NCI-H146 treated with DMSO at 0.1 percent for 48 hours (cell line): ENCODE results near the gene HIPK4.
"Not testable (repeated sequence)": the region's sequence is repeated elsewhere in the genome, so short reads cannot be mapped to it uniquely, and the experiment has no call there.

Source experiments
- DNase-seq: peaks from one replicate; lab custom pipeline; 2025; ENCODE audit not compliant: unreplicated experiment; lab: John Stamatoyannopoulos, UW

HIPK4 gene

DNA sequence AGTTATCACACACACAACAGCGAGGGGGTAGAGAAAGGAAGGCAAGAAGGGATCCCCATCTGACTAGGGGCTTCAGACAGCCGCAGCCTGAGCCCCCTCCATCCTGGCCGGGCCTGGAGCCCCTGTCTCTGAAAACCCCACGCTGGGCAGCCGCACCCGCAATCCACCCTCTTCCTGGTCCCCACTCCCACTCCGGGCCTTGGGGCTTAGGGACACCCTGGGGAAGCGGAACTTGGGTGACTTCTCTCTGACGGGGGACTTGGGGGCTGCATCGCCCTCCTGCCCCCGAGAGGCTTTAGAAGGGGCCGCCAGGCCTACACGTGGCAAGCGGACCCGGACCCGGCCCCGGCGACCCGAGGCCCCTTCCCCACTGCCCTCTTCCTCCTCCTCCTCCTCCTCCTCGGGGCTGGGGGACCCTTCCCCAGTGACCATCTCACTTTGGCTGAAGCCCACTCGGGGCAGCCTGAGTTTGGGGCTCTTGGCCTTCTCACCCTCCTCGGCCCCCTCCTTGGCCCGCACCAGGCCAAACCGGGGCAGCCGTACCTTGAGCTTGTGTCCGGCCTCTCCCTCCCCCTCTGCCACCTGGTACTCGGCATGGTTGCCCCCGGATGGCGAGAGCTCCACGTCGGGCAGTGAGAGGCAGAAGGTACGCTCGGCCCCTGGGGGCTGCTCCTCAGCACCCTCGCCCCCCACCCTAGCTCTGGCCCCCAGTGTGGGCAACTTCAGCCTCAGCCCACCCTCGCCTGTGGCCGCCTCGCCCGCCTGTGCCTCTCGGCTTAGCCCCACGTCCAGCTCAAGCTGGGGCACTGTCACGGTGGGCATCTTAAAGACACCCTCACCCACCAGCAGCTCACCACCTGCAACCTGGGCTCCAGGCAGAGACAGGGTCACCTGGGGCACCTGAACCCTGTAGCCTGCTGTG, 4.2 kb upstream of the HIPK4 start:
- DNase-seq = no peak

DNA sequence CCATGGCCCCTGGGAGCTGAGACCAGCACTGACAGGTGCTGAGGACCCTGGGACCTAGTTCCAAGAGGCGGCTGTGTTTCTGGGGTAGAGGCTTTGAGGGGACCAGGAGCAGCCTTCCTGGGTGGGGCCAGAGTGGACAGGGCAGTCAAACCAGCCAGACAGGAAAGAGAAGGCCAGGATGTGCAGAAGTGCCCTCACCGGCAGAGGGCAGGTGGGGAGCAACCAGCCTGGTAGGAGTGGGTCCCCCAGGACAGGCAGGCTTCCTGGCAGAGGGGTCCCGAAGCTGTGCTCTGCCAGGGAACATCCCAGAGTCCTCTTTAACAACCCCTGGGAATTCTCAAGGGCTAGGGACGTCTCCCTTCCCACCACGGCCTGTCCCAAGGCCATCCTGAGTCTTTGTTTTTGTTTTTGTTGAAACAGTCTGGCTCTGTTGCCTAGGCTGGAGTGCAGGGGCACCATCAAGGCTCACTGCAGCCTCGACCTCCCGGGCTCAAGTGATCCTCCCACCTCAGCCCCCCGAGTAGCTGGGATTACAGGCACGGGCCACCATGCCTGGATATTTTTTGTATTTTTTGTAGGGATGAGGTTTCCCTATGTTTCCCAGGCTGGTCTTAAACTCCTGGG, 3.0 kb upstream of the HIPK4 start:
- DNase-seq = no peak

DNA sequence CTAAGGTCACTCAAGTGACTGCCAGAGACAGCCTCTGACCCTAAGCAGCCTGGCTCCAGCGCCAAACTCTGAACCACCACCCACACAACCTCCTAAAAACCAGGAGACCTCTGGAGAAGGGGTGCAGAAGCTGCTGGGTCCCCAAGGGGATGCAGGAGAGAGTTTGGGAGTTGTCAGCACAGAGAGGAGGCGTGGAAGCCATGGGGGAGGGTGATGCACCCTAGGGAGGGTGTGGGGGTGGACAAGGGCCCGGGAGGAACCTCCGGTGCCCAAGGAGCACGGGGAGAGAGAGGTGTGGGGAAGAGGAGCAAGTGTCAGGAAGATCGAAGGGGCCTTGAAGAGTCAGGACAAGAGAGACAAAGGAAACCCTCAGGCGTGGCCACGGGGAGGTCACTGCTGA, 2.1 kb upstream of the HIPK4 start:
- no peak for DNase-seq

DNA sequence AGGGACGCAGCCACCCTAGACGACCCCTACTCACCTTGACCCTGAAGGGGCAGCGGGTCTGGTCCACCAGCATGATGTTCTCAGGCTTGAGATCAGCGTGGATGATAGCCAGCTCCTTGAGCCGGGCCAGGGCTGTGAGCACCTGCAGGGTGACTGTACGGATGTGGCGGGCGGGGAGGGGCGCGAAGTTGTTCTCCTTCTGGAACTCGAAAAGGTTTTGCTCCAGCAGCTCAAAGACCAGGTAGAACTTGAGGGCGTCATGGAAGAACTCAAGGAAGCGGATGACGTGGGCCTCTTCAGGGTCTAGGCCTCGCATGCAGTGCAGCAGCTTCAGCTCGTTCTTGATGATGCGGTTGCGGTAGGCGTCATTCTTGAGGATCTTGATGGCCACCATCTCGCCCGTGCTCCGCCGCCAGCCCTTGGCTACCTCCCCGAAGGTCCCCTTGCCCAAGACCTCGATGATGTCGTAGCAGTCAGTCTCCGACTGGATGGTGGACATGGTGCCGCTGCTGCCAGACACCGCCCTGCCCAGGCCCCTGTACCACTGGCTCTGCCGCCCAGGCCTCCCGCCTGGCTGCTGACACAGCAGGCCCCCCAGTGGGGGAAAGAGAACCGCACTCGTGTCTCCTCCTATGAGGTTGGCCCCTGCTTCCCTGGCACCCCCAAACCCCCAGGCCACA, 437 bp downstream of the HIPK4 start:
- DNase-seq = no peak

DNA sequence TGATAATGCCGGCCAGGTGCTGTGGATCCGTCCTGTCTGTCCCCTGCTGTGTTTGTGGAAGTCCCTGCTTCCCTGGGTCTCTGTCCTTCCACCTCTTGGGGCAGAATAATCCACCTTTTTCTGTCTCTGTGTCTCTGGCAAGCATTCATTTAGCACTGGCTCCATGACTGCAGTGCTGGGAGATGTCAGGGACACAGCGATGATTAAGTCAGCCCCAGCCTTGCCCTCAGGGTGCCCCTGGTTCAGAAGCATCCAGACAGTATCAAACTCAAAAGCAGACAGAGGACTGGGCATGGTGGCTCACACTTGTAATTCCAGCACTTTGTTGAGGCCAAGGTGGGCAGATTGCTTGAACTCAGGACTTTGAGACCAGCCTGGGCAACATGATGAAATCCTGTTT, 1.5 kb downstream of the HIPK4 start:
- DNase-seq = no peak

DNA sequence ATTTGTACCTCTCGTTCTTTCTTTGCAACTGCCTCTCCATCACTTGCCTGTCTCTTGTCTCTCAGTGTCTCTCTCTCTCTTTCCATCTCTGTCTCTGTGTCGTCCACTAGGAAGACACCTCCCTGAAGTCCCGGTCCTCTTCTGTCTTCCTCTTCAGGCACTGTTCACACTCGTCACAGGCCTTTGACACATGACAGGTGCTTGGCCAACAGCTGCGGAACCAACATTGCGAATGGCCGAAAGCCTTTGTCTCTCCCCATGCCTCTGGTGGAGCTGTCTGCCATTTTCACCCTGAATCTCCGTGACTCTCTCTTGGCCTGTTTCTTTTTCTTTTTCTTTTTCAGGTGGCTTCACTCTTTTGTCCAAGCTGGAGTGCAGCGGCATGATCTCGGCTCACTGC, 2.8 kb downstream of the HIPK4 start:
- DNase-seq = no peak

DNA sequence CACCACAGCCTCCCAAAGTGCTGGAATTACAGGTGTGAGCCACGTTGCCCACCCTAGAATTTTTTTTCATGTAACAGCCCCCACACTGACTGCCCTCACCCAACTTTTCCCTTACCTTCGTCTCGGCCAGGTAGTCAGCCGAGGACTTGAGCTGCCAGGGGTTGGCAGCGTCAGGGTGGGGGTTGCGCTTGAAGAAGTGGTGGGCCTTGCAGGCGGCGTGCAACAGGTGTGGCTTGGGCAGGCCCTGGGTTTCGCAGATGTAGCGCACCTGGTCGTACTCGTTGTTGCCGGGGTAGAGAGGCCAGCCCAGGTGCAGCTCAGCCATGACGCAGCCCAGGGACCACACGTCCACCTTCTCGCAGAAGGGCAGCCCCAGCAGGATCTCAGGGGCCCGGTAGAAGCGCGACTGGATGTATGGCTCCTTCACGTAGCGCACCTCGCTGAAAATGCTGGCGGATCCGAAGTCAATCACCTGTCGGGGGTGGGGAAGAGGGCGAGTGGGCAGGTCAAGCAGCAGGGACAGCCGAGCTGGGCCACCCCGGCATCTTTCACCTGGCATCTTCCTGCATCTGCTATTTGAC, 6.2 kb downstream of the HIPK4 start:
- DNase-seq = peak; percentile 24

DNA sequence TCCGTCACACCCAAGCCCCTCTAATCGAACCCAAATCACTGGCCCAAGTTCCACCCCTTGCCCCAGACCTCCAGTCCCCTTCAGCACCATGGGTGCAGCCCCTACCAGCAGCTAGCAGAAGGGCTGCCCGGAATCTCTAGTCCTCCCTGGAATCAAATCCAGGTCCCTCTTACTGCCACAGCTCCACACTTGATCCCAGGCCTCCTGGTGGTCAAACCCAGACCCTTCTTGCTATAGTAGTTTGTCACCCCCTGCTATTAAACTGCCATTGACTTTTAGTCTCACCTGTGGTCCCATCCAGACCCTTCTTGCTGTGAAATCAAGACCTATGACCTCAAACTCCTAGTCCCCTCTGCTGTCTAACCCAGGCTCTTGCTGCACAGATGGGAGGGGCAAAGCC, 8.7 kb downstream of the HIPK4 start:
- DNase-seq = no peak

DNA sequence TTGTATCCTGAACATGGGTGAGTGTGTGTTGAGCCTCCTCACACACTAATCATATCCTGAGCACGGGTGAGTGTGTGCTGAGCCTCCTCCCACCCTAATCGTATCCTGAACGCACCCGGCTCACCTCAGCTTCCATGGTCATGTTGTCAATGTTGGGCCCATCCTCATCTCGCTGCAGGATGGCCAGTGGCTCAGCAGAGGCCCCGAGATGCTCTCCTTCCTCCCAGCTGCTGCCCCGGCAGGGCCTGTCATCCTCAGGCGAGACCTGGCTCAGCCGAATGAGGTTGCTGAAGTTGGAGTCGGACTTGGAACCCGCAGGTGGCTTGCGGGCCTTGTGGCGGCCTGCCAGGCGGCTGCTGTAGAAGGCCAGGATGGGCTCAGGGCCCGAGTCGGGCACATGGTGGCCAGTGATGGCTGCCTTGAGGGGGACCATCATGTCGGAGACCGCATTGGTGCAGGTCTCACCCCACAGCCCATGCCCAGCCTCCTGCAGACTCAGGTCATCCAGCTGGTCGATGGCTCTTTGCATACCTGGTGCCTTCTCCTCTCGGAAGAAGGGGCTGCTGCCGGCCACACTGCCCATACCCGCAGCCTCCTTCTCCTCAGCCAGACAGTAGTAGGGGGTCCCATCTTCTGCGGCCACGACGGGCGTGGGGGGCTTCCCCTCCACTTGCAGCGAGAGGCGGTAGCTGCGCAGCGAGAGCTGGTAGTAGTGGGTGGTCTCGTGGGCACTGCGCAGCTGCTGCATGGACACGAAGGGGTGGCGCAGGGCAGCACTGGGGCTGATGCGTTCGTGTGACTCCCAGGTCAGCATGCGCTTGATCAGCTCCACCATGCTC, 9.6 kb downstream of the HIPK4 start:
- DNase-seq = no peak

DNA sequence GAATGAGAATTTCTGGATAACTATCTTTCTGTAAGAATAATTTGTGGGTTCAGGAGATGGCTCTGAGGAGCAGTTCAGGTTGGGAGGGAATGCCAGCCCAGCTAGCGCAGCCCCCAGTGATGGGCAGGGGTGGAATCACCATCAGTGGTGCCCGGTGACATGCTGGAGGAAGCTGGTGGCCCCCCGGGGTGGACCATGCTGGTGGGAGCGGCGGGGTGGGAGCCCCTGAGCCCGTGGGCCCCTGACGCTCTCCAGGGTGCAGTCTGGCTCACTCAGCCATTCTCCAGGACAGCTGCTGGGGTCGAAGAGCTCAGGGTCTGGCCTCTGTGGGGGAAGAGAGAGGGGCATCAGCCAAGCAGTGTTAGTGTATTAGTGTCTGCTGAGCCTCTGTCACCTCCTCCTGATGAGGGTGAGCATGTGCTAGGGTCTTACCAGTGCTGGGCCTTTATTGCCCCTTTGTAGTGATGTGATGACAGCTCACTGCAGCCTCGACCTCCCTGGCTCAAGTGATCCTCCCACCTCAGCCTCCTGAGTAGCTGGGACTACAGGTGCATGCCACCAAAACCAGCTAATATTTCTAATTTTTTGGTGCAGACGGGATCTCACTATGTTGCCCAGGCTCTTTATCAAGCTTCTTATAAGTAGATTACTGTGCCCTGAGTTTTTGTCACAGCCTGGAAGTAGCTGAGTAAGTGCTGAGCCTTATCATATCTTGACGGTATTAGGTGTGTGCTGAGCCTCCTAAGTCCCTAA, 10.4 kb downstream of the HIPK4 start:
- no peak for DNase-seq

DNA sequence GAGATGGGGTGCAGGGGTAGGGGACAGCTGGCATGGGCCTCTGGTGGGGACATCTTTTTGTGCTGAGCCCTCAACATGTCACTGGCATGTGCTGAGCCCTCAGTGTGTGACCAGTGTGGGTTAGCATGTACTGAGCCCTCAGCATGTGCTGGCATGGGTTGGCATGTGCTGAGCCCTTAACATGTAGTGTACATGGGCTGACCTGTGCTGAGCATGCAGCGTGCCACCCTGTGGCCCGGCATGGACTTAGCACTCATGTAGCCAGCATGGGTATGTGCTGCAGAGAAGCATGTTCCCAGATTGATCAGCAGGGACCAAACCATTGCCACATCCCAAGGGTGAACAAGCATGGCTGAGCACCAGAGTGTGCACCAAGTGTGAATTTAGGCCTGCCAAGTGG, 11.5 kb downstream of the HIPK4 start:
- DNase-seq = no peak

DNA sequence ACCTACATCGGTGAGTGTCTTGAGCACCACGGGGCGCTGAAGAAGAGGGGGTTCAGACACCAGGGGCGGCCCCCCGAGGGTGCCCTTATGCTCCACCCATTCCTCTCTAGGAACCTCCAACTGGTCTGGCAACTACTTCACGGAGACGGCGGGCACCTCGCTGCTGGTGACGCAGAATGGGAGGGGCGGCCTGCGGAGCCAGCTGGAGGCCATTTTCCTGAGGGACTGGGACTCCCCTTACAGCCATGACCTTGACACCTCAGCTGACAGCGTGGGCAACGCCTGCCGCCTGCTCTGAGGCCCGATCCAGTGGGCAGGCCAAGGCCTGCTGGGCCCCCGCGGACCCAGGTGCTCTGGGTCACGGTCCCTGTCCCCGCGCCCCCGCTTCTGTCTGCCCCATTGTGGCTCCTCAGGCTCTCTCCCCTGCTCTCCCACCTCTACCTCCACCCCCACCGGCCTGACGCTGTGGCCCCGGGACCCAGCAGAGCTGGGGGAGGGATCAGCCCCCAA, 12.1 kb downstream of the HIPK4 start:
- DNase-seq = no peak

DNA sequence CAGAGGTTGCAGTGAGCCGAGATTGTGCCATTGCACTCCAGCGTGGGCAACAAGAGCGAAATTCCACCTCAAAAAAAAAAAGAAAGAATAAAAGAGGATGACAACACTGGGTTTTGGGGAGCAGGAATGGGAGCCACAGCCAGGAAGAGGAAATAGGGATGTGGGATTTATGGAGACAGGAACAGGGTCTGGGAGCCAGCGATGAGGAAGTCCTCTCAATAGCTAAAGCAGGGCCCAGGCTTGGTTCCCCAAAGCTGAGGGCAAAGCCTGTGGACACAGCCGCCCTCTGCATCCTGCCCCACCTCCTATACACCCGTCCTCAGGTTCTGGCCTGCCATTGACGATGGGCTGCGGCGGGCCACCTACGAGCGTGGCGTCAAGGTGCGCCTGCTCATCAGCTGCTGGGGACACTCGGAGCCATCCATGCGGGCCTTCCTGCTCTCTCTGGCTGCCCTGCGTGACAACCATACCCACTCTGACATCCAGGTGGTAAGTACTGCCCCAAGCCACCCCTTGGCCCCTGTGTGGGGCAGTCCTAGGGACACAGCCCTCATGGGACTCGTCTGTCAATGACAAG, 13.6 kb downstream of the HIPK4 start:
- no peak for DNase-seq

DNA sequence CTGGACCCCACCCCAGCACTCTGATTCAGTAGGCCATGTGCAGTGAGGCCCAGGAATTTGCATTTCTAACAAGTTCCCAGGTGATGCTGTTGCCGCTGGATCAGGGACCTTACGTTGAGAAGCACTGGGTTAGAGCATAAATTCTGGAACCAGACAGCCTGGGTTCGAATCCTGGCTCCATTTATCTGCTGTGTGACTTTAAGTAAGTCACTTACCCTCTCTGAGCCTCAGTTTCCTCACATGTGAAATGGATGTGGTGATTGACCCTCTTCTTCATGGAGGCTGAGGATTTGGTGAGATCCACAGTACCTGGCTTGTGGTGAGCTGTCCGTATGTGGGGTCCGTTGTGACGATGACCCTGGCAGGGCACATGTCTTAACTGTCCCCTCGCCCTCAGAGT, 15.9 kb downstream of the HIPK4 start:
- no peak for DNase-seq

DNA sequence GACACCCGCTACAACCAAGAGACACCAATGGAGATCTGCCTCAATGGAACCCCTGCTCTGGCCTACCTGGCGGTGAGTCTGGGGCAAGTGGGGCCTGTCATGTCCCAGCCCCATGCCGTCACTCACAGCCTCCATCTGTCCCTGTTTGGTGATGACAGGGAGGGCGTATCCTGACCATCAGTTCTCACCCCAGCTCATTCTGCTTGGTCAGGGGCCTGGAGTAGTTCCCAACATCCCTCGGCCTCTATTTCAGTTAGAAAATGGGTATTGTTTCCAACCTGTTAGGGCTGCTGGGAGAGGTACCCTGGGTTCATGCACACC, 18.2 kb downstream of the HIPK4 start:
- no peak for DNase-seq

DNA sequence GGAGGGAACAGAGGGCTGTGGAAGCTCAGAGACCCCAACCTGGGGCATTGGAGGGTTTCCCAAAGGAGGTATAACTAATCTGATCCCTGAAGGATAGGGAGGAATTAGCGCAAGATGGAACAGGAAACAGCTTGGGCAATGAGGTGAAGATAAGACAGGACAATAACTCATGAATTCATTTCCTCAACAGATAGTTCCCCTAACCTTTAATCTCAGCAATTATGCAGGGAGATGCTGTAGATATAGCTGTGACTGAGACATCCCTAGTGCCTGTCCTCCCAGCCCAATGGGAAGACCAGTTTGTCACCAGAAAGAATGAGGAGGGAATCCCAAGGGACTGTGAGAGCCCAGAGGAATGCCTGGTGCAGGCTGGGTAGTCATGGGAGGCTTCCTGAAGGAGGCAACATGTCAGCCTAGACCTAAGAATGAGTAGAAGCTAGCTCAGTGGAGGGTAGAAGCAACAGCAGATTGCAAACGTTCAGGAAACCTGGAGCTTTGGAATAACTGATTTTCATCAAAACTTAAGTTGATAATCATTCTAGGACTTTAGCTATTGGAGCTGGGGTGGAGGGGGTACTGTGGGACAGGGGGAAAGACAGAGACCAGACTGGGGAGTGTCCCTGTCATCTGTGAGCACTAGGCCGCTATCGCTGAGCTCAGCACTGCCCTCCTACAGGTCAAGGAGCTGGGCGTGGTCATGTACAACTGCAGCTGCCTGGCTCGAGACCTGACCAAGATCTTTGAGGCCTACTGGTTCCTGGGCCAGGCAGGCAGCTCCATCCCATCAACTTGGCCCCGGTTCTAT, 18.8 kb downstream of the HIPK4 start:
- DNase-seq = no peak

DNA sequence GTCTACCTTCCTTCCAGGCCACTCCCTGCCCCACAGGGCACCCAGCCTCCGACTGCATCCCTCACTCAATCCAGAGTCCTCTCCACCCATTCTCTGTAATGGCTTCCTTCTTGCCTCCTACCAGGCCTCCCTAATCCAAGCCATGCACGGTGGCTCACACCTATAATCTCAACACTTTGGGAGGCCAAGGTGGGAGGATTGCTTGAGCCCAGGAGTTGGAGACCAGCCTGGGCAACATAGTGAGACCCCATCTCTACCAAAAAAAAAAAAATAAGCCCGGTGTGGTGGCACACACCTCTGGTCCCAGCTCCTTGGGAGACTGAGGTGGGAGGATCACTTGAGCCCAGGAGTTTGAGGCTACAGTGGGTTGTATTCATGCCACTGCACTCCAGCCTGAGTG, 19.7 kb downstream of the HIPK4 start:
- not testable (repeated sequence) for DNase-seq

DNA sequence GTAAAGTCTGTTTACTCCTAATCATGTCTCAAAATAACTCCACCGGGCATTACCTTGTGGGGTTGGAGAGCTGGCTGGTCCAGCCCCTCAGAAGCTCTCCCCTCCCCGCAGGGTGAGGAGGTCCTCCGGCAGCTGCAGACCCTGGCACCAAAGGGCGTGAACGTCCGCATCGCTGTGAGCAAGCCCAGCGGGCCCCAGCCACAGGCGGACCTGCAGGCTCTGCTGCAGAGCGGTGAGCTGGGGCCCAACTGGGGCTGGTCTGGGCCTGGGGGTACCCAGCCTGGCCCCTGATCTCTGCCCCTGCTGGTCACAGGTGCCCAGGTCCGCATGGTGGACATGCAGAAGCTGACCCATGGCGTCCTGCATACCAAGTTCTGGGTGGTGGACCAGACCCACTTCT, 20.2 kb downstream of the HIPK4 start:
- no peak for DNase-seq
